A673 (cell line): ENCODE data around the gene CIAPIN1.

Experiments
- EZH2 ChIP-seq: fragments of 200-600 bp; sonication (generic); IDR thresholded peaks from 2 replicates; pipeline ENCODE4 v1.6.1; 2017; ENCODE audit warnings: borderline replicate concordance, low read depth, mild to moderate bottlenecking, mixed read lengths, antibody characterized with exemption, low read length; ENCODE audit not compliant: poor library complexity, severe bottlenecking
- TF ChIP-seq, protein P1 (sequence below): fragments of 300-800, 200-600 bp; sonication (generic); conservative IDR thresholded peaks from 2 replicates; pipeline ENCODE4 v1.5.1; 2017; ENCODE audit warnings: low read depth, mild to moderate bottlenecking, antibody characterized with exemption, low read length, moderate library complexity, mixed read lengths

DNA sequence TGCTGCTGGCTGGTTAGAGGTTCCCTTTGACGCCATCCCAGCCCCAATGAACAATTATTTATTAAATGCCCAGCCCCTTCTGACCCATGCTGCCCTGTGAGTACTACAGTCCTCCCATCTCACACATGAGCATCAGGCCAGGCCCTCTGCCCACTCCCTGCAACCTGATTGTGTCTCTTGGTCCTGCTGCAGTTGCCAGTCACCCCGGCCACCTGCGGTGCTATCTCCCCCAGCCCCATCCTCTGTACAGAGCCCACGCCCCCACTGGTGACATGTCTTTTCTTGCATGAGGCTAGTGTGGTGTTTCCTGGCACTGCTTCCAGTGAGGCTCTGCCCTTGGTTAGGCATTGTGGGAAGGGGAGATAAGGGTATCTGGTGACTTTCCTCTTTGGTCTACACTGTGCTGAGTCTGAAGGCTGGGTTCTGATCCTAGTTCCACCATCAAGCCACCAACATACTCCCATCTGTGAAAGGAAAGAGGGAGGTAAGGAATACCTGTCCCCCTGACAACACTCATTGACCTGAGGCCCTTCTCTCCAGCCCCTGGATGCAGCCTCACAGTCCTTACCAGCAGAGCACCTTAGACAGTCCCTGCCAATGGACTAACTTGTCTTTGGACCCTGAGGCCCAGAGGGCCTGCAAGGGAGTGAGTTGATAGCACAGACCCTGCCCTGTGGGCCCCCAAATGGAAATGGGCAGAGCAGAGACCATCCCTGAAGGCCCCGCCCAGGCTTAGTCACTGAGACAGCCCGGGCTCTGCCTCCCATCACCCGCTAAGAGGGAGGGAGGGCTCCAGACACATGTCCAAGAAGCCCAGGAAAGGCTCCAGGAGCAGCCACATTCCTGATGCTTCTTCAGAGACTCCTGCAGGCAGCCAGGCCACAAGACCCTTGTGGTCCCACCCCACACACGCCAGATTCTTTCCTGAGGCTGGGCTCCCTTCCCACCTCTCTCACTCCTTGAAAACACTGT, 63.6 kb downstream of the CIAPIN1 start:
- TF ChIP-seq, protein P1, sequence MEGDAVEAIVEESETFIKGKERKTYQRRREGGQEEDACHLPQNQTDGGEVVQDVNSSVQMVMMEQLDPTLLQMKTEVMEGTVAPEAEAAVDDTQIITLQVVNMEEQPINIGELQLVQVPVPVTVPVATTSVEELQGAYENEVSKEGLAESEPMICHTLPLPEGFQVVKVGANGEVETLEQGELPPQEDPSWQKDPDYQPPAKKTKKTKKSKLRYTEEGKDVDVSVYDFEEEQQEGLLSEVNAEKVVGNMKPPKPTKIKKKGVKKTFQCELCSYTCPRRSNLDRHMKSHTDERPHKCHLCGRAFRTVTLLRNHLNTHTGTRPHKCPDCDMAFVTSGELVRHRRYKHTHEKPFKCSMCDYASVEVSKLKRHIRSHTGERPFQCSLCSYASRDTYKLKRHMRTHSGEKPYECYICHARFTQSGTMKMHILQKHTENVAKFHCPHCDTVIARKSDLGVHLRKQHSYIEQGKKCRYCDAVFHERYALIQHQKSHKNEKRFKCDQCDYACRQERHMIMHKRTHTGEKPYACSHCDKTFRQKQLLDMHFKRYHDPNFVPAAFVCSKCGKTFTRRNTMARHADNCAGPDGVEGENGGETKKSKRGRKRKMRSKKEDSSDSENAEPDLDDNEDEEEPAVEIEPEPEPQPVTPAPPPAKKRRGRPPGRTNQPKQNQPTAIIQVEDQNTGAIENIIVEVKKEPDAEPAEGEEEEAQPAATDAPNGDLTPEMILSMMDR, result no peak
- no peak for TF ChIP-seq EZH2
